ENCODE data around the gene PGA3.

PGA3 gene

DNA sequence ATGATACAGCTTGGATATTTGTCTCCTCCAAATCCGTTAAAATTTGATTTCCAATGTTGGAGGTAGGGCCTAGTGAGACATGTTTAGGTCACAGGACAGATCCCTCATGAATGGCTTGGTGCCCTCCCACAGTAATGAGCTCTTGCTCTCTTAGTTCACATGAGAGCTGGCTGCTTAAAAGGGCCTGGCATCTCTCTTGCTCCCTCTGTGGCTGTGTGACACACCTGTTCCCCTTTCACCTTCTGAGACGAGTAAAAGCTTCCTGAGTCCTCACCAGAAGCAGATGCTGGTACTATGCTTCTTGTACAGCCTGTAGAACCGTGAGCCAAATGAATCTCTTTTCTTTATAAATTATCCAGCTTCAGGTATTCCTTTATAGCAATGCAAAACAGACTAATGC is 45.6 kb upstream of the PGA3 start:
- H3K36me3 ChIP-seq (ENCODE audit: control insufficient read depth, insufficient read depth, low read length), result no peaks in the 10 kb centered on the region
- WGBS (ENCODE audit: extremely low coverage, insufficient coverage, low lambda C conversion rate), result no CpG with 5 or more reads among the region's 3 CpGs
- no peak overlapping the region for H3K4ac ChIP-seq (ENCODE audit: low read depth, low read length)
- no peak overlapping the region for H2BK5ac ChIP-seq (ENCODE audit: low read length)
- peak; percentile 46 for DNase-seq
- H3K18ac ChIP-seq (ENCODE audit: low read length), result no peak overlapping the region
- H3K9ac ChIP-seq (ENCODE audit: low read length), result no peak overlapping the region
- H3K23ac ChIP-seq (ENCODE audit: low read length), result no peak overlapping the region
- no peaks in the 10 kb centered on the region for H3K27me3 ChIP-seq (ENCODE audit: insufficient read depth, low read length, poor library complexity)
- H3K56ac ChIP-seq (ENCODE audit: low read length), result no peak overlapping the region
- H2BK120ac ChIP-seq (ENCODE audit: low read depth, low read length), result no peak overlapping the region
- peaks cover 22% of the 10 kb centered on the region for H3K79me1 ChIP-seq (ENCODE audit: low read length)
- H3K4me2 ChIP-seq (ENCODE audit: low read length), result no peak overlapping the region
- no peak overlapping the region for H2BK15ac ChIP-seq (replicated peaks; ENCODE audit: low read depth)
- H4K5ac ChIP-seq (ENCODE audit: low read length), result no peak overlapping the region
- H3K4me1 ChIP-seq (ENCODE audit: control insufficient read depth, low read depth, low read length), result peaks cover 9% of the 10 kb centered on the region
- H3K4me3 ChIP-seq (ENCODE audit: low read length), result no peak overlapping the region
- H3K27ac ChIP-seq (ENCODE audit: low read depth, low read length), result no peak overlapping the region
- H4K8ac ChIP-seq (ENCODE audit: low read depth, low read length), result no peak overlapping the region
- H2AK5ac ChIP-seq (ENCODE audit: low read length), result no peak overlapping the region
- peaks cover 29% of the 10 kb centered on the region for H3K79me2 ChIP-seq (ENCODE audit: control insufficient read depth, insufficient read depth, low read length)

DNA sequence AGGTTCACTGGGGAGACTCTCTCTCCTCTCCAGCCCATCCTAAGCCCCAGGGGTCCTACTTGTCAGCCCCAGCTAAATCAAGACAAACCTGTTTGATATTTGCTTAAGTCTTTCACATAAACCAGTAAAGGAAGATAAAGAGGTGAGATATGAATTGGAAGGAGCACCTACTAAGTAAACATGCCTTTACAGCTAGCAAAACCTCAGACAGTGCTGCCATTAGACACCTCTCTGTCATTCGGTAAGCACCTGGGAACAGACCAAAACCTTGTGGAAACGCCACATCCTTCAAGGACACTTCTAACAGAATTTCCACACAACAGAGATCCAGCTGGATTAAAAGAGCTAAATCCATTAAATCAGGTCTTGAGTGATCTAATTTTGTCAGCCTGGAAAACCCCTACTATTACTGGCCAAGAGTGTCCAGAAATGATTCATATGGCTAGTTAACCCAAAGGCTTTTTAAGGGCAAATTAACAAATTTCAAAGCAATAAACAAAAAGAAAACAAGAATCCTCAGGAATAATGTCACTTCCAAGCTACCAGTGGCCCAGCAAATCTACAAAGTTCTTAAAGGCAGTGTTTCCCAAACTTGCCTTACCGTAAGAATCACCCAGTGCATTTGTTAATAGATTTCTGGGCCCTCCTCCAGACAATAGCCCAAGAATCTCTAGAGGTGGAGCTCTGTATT is 44.5 kb upstream of the PGA3 start:
- no peak overlapping the region for H2BK15ac ChIP-seq (replicated peaks; ENCODE audit: low read depth)
- no peak overlapping the region for H3K4me2 ChIP-seq (ENCODE audit: low read length)
- H3K56ac ChIP-seq (ENCODE audit: low read length), result no peak overlapping the region
- peaks cover 15% of the 10 kb centered on the region for H3K79me1 ChIP-seq (ENCODE audit: low read length)
- no peak overlapping the region for H3K4ac ChIP-seq (ENCODE audit: low read depth, low read length)
- no peak overlapping the region for H3K27ac ChIP-seq (ENCODE audit: low read depth, low read length)
- peaks cover 6% of the 10 kb centered on the region for H3K4me1 ChIP-seq (ENCODE audit: control insufficient read depth, low read depth, low read length)
- peak overlapping the region; percentile 27 for H3K9ac ChIP-seq (ENCODE audit: low read length)
- H3K36me3 ChIP-seq (ENCODE audit: control insufficient read depth, insufficient read depth, low read length), result no peaks in the 10 kb centered on the region
- H3K4me3 ChIP-seq (ENCODE audit: low read length), result no peak overlapping the region
- no peak overlapping the region for H2BK5ac ChIP-seq (ENCODE audit: low read length)
- no peak overlapping the region for H4K5ac ChIP-seq (ENCODE audit: low read length)
- no peak overlapping the region for H2AK5ac ChIP-seq (ENCODE audit: low read length)
- no peak overlapping the region for H2BK120ac ChIP-seq (ENCODE audit: low read depth, low read length)
- DNase-seq, result peak; percentile 58
- no peak overlapping the region for H3K23ac ChIP-seq (ENCODE audit: low read length)
- no peak overlapping the region for H4K8ac ChIP-seq (ENCODE audit: low read depth, low read length)
- WGBS (ENCODE audit: extremely low coverage, insufficient coverage, low lambda C conversion rate), result no CpG with 5 or more reads among the region's 3 CpGs
- peaks cover 21% of the 10 kb centered on the region for H3K79me2 ChIP-seq (ENCODE audit: control insufficient read depth, insufficient read depth, low read length)
- no peak overlapping the region for H3K18ac ChIP-seq (ENCODE audit: low read length)
- no peaks in the 10 kb centered on the region for H3K27me3 ChIP-seq (ENCODE audit: insufficient read depth, low read length, poor library complexity)

DNA sequence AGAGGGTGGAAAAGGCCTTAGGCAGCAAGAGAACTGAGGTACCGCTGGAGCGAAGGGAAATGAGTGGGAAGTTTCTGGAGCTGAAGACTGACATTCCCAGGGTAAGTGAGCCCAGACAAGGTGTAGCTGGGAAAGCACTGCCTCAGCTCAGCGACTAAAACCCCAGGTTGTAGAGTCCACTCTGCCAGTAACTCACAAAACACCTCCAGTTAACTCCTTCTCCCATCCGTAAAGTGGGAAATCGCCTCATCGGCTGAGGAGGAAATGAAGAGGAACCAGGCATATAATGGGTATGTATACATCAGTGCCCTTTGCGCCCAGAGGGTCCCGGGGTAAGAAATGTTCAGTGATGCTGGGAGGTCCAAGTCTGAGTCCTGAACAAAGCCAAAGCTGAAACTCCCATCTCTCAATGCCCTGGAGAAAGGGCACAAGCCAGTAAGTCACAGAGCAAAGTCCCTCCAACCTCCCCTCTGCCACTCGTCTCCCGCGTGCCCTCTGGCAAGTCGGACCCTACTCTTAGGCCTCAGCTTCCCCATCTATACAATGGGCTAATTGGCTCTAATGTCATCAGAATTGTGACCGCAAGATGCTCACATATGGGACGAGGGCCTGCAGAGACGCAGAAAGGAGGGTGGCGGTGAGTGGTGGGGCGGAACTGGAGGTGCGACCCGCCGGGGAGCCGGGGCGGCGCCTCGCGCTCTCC is 42.7 kb upstream of the PGA3 start:
- Histone ChIP-seq H4K8ac (ENCODE audit: low read depth, low read length) (no peak overlapping the region), H3K79me2 (ENCODE audit: control insufficient read depth, insufficient read depth, low read length) (peaks cover 14% of the 10 kb centered on the region), H3K4me2 (ENCODE audit: low read length) (peak overlapping the region; percentile 15), H2AK5ac (ENCODE audit: low read length) (peak overlapping the region; percentile 3), H3K27me3 (ENCODE audit: insufficient read depth, low read length, poor library complexity) (no peaks in the 10 kb centered on the region), H3K23ac (ENCODE audit: low read length) (no peak overlapping the region), H3K18ac (ENCODE audit: low read length) (no peak overlapping the region), H4K5ac (ENCODE audit: low read length) (no peak overlapping the region), H3K4me1 (ENCODE audit: control insufficient read depth, low read depth, low read length) (peaks cover 6% of the 10 kb centered on the region), H2BK15ac (replicated peaks; ENCODE audit: low read depth) (no peak overlapping the region), H2BK5ac (ENCODE audit: low read length) (no peak overlapping the region), H3K4ac (ENCODE audit: low read depth, low read length) (no peak overlapping the region), H3K56ac (ENCODE audit: low read length) (peak overlapping the region; percentile 94), H3K27ac (ENCODE audit: low read depth, low read length) (peak overlapping the region; percentile 93), H2BK120ac (ENCODE audit: low read depth, low read length) (no peak overlapping the region), H3K79me1 (ENCODE audit: low read length) (peaks cover 15% of the 10 kb centered on the region), H3K4me3 (ENCODE audit: low read length) (peak overlapping the region; percentile 49), H3K9ac (ENCODE audit: low read length) (peak overlapping the region; percentile 90), H3K36me3 (ENCODE audit: control insufficient read depth, insufficient read depth, low read length) (no peaks in the 10 kb centered on the region)
- peak; percentile 31 for DNase-seq
- no CpG with 5 or more reads among the region's 25 CpGs for WGBS (ENCODE audit: extremely low coverage, insufficient coverage, low lambda C conversion rate)

DNA sequence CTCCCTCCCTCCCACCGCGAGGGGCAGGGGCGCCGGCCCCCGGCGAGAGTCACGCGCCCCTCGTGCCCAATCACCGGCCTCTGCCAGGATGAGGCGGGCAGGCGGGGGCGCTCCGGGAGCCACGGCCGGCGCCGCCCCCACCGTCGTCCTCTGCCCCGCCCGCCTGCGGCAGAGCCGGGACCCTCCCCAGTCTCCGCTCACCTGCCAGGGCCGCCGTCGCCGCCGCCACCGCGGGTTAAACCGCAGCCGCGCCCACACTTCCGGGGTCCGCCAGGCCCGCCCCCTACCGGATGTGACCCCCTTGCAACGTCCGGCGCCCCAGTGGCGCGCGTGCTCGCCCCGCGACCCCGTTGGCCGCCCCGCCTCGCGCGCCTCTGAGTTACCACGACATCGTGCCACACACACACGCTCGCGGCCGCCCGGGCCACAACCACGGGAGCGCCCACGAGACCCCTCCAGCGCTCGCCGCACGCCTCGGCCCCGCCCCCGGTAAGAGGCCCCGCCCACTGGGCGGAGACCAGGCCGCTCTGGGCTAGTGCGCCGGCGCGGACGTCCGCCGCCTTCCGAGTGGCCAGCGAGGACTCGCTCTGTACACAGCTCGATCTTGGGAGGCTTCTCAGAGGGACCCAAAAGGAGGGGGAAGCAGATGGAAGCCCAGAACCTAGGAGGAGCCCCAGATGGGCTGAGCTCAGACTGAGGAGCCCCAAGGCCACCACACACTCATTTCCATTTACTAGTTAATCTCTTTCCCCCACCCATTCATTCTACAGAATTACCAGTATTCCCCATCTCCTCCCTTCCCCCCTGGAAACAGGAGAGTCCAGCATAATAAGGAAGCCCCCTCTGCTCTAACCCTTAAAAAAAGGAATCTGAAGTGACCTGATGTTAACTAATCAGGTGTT is 41.9 kb upstream of the PGA3 start, which contains the start of gene VPS37C:
TSS of gene VPS37C (minus strand) at position 237 of the 902 bp plus-strand sequence. CDS start 22,597 bp downstream, outside the sequence.
- peak within 1 kb of the TSS; percentile 90 for H3K9ac ChIP-seq (ENCODE audit: low read length)
- no peaks in the 10 kb centered on the region for H3K36me3 ChIP-seq (ENCODE audit: control insufficient read depth, insufficient read depth, low read length)
- peak within 1 kb of the TSS; percentile 82 for H3K18ac ChIP-seq (ENCODE audit: low read length)
- peak within 1 kb of the TSS; percentile 93 for H3K27ac ChIP-seq (ENCODE audit: low read depth, low read length)
- H4K5ac ChIP-seq (ENCODE audit: low read length), result peak within 1 kb of the TSS; percentile 44
- H3K27me3 ChIP-seq (ENCODE audit: insufficient read depth, low read length, poor library complexity), result no peaks in the 10 kb centered on the region
- DNase-seq, result peak; percentile 90
- H3K56ac ChIP-seq (ENCODE audit: low read length), result peak within 1 kb of the TSS; percentile 94
- peak within 1 kb of the TSS; percentile 35 for H3K23ac ChIP-seq (ENCODE audit: low read length)
- H4K8ac ChIP-seq (ENCODE audit: low read depth, low read length), result peak within 1 kb of the TSS; percentile 97
- peaks cover 13% of the 10 kb centered on the region for H3K79me1 ChIP-seq (ENCODE audit: low read length)
- peaks cover 6% of the 10 kb centered on the region for H3K4me1 ChIP-seq (ENCODE audit: control insufficient read depth, low read depth, low read length)
- H3K4me2 ChIP-seq (ENCODE audit: low read length), result peak within 1 kb of the TSS; percentile 96
- H3K4ac ChIP-seq (ENCODE audit: low read depth, low read length), result peak within 1 kb of the TSS; percentile 93
- H2BK120ac ChIP-seq (ENCODE audit: low read depth, low read length), result no peak within 1 kb of the TSS
- H2BK5ac ChIP-seq (ENCODE audit: low read length), result peak within 1 kb of the TSS; percentile 74
- WGBS (ENCODE audit: extremely low coverage, insufficient coverage, low lambda C conversion rate), result no CpG with 5 or more reads among the region's 85 CpGs
- H3K4me3 ChIP-seq (ENCODE audit: low read length), result peak within 1 kb of the TSS; percentile 67
- no peak within 1 kb of the TSS for H2BK15ac ChIP-seq (replicated peaks; ENCODE audit: low read depth)
- H3K79me2 ChIP-seq (ENCODE audit: control insufficient read depth, insufficient read depth, low read length), result peaks cover 13% of the 10 kb centered on the region
- H2AK5ac ChIP-seq (ENCODE audit: low read length), result peak within 1 kb of the TSS; percentile 3

DNA sequence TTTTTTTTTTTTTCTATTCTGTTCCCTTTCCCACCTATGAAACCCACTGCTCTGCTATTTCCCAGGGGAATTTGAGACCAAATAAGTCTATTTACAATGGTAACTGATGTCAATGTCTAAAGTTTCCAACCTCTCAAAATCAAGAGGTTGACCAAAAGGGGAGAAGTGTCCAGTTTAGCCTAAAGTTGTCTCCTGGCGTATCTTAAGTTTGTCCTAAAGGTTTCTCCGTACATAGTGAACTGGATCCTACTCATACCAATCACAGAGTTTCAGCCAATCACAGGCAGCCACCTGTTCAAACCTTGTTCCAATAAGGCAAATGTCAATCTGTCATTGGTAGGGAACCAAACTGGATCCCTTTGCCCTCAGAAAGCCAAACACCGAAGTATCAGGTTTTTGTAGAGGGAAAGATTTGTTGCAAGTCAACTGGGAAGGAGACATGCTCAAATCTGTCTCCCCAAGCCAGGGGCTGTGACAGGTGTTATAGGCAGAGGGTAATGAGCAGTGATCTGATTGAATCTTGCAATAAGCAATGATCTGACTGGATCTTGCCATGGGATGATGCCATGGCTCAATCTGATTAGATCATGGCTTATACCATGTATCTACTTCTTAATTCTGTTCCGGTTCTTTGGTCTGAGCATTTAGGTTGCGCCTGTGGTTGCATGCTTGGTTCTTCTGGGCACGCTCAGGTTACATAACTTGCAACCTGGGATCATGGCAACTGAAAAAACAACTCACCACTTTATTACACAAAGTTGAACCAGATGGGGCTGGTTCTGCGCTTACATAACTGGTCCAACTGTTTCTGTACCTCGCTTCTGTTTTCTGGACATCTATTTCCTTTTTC is 41.0 kb upstream of the PGA3 start:
- Histone ChIP-seq H3K4me3 (ENCODE audit: low read length) (no peak overlapping the region), H3K79me2 (ENCODE audit: control insufficient read depth, insufficient read depth, low read length) (peaks cover 11% of the 10 kb centered on the region), H3K27ac (ENCODE audit: low read depth, low read length) (no peak overlapping the region), H4K5ac (ENCODE audit: low read length) (peak overlapping the region; percentile 44), H3K23ac (ENCODE audit: low read length) (no peak overlapping the region), H3K4me1 (ENCODE audit: control insufficient read depth, low read depth, low read length) (peaks cover 6% of the 10 kb centered on the region), H3K27me3 (ENCODE audit: insufficient read depth, low read length, poor library complexity) (no peaks in the 10 kb centered on the region), H4K8ac (ENCODE audit: low read depth, low read length) (no peak overlapping the region), H2BK120ac (ENCODE audit: low read depth, low read length) (no peak overlapping the region), H2BK5ac (ENCODE audit: low read length) (no peak overlapping the region), H3K36me3 (ENCODE audit: control insufficient read depth, insufficient read depth, low read length) (no peaks in the 10 kb centered on the region), H3K18ac (ENCODE audit: low read length) (no peak overlapping the region), H2AK5ac (ENCODE audit: low read length) (no peak overlapping the region), H3K56ac (ENCODE audit: low read length) (peak overlapping the region; percentile 83), H3K9ac (ENCODE audit: low read length) (peak overlapping the region; percentile 90), H2BK15ac (replicated peaks; ENCODE audit: low read depth) (no peak overlapping the region), H3K79me1 (ENCODE audit: low read length) (peaks cover 11% of the 10 kb centered on the region), H3K4ac (ENCODE audit: low read depth, low read length) (no peak overlapping the region), H3K4me2 (ENCODE audit: low read length) (peak overlapping the region; percentile 96)
- no CpG with 5 or more reads among the region's 8 CpGs for WGBS (ENCODE audit: extremely low coverage, insufficient coverage, low lambda C conversion rate)
- DNase-seq, result peak; percentile 49
